Measurements from ENCODE around the gene KIF2B.

The KIF2B gene

GRCh38 chr17:53822764-53823163 lies at the start of gene KIF2B:
Gene KIF2B (plus strand): TSS chr17:53822927. CDS start chr17:53823034, 107 bp downstream.
- no peak within 1 kb of the TSS for H3K4me3 ChIP-seq (ENCODE audit: low read depth, low read length)
- CTCF ChIA-PET = no interaction called here
- DNase-seq (ENCODE audit: low read depth, low spot score) = no peak
- POLR2A ChIA-PET = no interaction called here
- TF ChIP-seq CTCF (IDR thresholded peaks at IDR 0.05; ENCODE audit: insufficient read depth, low read length, missing control alignments) = no peak

- POLR2A ChIA-PET = no interaction called here
- DNase-seq (ENCODE audit: low read depth, low spot score) = no peak
These were observed 42.4 kb upstream of the KIF2B start for GRCh38 chr17:53780320-53780719.

GRCh38 chr17:53791551-53791950 lies 31.2 kb upstream of the KIF2B start:
- H3K4me3 ChIP-seq (ENCODE audit: low read depth, low read length) = no peak overlapping the region
- no peak for TF ChIP-seq CTCF (IDR thresholded peaks at IDR 0.05; ENCODE audit: insufficient read depth, low read length, missing control alignments)
- ChIA-PET POLR2A (no interaction called here), CTCF (no interaction called here)
- DNase-seq (ENCODE audit: low read depth, low spot score) = no peak

More at GRCh38 chr17:53780320-53780719, 42.4 kb upstream of the KIF2B start:
- TF ChIP-seq CTCF (IDR thresholded peaks at IDR 0.05; ENCODE audit: insufficient read depth, low read length, missing control alignments) = no peak
- no peak overlapping the region for H3K4me3 ChIP-seq (ENCODE audit: low read depth, low read length)
- CTCF ChIA-PET = no interaction called here

GRCh38 chr17:53792451-53792850 lies 30.3 kb upstream of the KIF2B start:
- TF ChIP-seq CTCF (IDR thresholded peaks at IDR 0.05; ENCODE audit: insufficient read depth, low read length, missing control alignments) = no peak
- no peak overlapping the region for H3K4me3 ChIP-seq (ENCODE audit: low read depth, low read length)
- CTCF ChIA-PET = no interaction called here
- POLR2A ChIA-PET = no interaction called here
- DNase-seq (ENCODE audit: low read depth, low spot score) = no peak

- H3K4me3 ChIP-seq (ENCODE audit: low read depth, low read length) = no peak overlapping the region
- CTCF ChIA-PET = no interaction called here
- no peak for TF ChIP-seq CTCF (IDR thresholded peaks at IDR 0.05; ENCODE audit: insufficient read depth, low read length, missing control alignments)
- DNase-seq (ENCODE audit: low read depth, low spot score) = no peak
- POLR2A ChIA-PET = no interaction called here
These were observed 29.7 kb upstream of the KIF2B start for GRCh38 chr17:53792997-53793396.

- ChIA-PET POLR2A (no interaction called here), CTCF (no interaction called here)
- DNase-seq (ENCODE audit: low read depth, low spot score) = no peak
- no peak overlapping the region for H3K4me3 ChIP-seq (ENCODE audit: low read depth, low read length)
- no peak for TF ChIP-seq CTCF (IDR thresholded peaks at IDR 0.05; ENCODE audit: insufficient read depth, low read length, missing control alignments)
These were observed 27.9 kb upstream of the KIF2B start for GRCh38 chr17:53794875-53795274.
